Testis (tissue), 3 donors: ENCODE measurements around the gene FAM25A. TPM values are rescaled to one million over a fixed set of nuclear protein-coding genes. Genes with fewer than 3 reads are reported as not detected.
"Not testable (repeated sequence)": the region's sequence is repeated elsewhere in the genome, so short reads cannot be mapped to it uniquely, and the experiment has no call there.

Experiments
- DNase-seq: peaks from one replicate; pipeline ENCODE4 v3.0.0-alpha.2; 2019
- H3K27ac ChIP-seq, 2 donors: fragments of 200-600 bp; sonication (generic); one replicate each; pipeline ENCODE4 v1.5.1; 2019
- H3K27me3 ChIP-seq: fragments of 200-600 bp; sonication (generic); one replicate; pipeline ENCODE4 v1.5.1; 2019
- H3K36me3 ChIP-seq: fragments of 200-600 bp; sonication (generic); one replicate; pipeline ENCODE4 v1.5.1; 2017; ENCODE audit warnings: low read depth; ENCODE audit errors: missing control alignments
- H3K4me1 ChIP-seq: fragments of 200-600 bp; sonication (generic); one replicate; pipeline ENCODE4 v1.5.1; 2019
- H3K4me3 ChIP-seq, 2 donors: fragments of 200-600 bp; sonication (generic); one replicate each; pipeline ENCODE4 v1.5.1; 2017 to 2019
- H3K9me3 ChIP-seq: fragments of 200-600 bp; sonication (generic); one replicate; pipeline ENCODE4 v1.5.1; 2017
- POLR2A ChIP-seq: fragments of 450-650 bp; IDR thresholded peaks from one replicate; pipeline ENCODE4 v1.6.1; 2017; ENCODE audit warnings: antibody characterized with exemption, mild to moderate bottlenecking, moderate library complexity
- WGBS, 2 donors: methylation state at CpG; one replicate each; pipeline ENCODE4 v1.1.5; 2018; 5-methylcytosine and 5-hydroxymethylcytosine counted together
- intact Hi-C: fragments of 100-400 bp; cut with DNase I; formaldehyde crosslinking; loops from one replicate; pipeline ENCODE4 v1.15.1; 2023; ENCODE audit warnings: low total_unique reads
- polyA plus RNA-seq: library from polyadenylated mRNA; stranded (reverse); fragments of 350-450 nt; fragmentation: Illumina TruSeq; extraction: RNeasy Lipid Tissue Mini Kit (QIAGEN cat#74804); gene quantifications from one replicate; pipeline ENCODE4 v1.2.3, GENCODE V29; 2014; ENCODE audit warnings: low read depth, low replicate concordance; ENCODE audit not compliant: insufficient read depth
- total RNA-seq, 2 donors: library from RNA; depleted of rRNA; stranded (reverse); fragments of >200 nt; gene quantifications; one replicate each; pipeline ENCODE4 v1.2.3, GENCODE V29; 2016
- TF ChIP-seq, protein P1 (sequence below), 3 experiments: fragments of 450-650 bp in 2 of 3; fragments of 200-600 bp in 1 of 3; sonication (generic) in 1 of 3; IDR thresholded peaks; one replicate each; pipeline ENCODE4 v1.5.1; 2016 to 2019; ENCODE audit warnings: antibody characterized with exemption in 3 of 3, mild to moderate bottlenecking in 2 of 3, moderate library complexity in 1 of 3

FAM25A gene
- total and polyA plus RNA-seq, 3 donors from 2014 or later = not detected

DNA sequence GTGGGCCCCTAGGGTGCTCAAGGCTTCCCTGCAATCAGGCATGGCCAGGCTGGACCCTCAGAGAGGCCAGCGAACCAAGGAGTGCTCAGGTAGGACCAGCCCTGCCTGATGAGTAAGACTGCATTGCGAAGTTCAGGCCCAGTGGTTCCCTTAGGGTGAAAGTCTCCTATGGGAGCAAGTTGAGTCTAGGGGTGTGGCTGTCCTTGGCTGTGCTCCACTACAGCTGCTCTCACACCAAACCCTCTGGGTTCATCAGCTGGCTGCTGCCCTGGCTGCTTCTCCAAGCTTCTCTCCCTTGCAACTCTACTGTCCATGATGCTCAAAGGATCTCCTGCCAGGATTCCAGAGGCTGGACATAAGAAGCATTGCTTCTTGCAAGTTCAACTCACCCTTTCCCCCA lies 18.7 kb downstream of the FAM25A start:
- intact Hi-C loops = no loop called here
- TF ChIP-seq POLR2A = no peak
- TF ChIP-seq, protein P1, sequence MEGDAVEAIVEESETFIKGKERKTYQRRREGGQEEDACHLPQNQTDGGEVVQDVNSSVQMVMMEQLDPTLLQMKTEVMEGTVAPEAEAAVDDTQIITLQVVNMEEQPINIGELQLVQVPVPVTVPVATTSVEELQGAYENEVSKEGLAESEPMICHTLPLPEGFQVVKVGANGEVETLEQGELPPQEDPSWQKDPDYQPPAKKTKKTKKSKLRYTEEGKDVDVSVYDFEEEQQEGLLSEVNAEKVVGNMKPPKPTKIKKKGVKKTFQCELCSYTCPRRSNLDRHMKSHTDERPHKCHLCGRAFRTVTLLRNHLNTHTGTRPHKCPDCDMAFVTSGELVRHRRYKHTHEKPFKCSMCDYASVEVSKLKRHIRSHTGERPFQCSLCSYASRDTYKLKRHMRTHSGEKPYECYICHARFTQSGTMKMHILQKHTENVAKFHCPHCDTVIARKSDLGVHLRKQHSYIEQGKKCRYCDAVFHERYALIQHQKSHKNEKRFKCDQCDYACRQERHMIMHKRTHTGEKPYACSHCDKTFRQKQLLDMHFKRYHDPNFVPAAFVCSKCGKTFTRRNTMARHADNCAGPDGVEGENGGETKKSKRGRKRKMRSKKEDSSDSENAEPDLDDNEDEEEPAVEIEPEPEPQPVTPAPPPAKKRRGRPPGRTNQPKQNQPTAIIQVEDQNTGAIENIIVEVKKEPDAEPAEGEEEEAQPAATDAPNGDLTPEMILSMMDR (IDR thresholded peaks at IDR 0.05) = no peak
- H3K27me3 ChIP-seq = no peaks in the 10 kb centered on the region
- no peak overlapping the region for H3K27ac ChIP-seq
- no peaks in the 10 kb centered on the region for H3K36me3 ChIP-seq
- no peaks in the 10 kb centered on the region for H3K9me3 ChIP-seq
- H3K4me3 ChIP-seq = no peak overlapping the region
- 96% methylated on average over 2 of the region's 2 CpGs; no CpG with 5 or more reads in 1 of the 2 donors for WGBS, 2 donors
- H3K4me1 ChIP-seq = no peaks in the 10 kb centered on the region
- no peak for DNase-seq

DNA sequence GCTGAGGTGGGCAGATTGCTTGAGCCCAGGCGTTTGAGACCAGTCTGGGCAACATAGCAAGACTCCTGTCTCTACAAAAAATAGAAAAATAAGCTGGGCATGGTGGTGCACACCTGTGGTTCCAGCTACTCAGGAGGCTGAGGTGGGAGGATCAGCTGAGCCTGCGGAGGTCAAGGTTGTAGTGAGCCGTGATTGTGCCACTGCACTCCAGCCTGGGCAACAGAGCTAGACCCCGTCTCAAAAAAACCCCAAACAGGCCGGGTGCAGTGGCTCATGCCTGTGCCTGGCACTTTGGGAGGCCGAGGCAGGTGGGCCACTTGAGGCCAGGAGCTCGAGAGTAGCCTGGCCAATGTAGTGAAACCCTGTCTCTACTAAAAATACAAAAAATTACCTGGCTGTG lies 23.5 kb downstream of the FAM25A start:
- DNase-seq, H3K9me3 ChIP-seq, H3K4me1 ChIP-seq, intact Hi-C loops, H3K27ac ChIP-seq, H3K36me3 ChIP-seq, H3K4me3 ChIP-seq, H3K27me3 ChIP-seq: not testable (repeated sequence)
- 83 to 88% methylated on average over 7 of the region's 7 CpGs for WGBS, 2 donors

GRCh38 chr10:87045434-87045938 lies 25.4 kb downstream of the FAM25A start:
- H3K36me3 ChIP-seq = no peaks in the 10 kb centered on the region
- no peak for DNase-seq
- no peaks in the 10 kb centered on the region for H3K9me3 ChIP-seq
- 97% methylated on average over 6 of the region's 6 CpGs for WGBS, 2 donors
- TF ChIP-seq, protein P1 (IDR thresholded peaks at IDR 0.05) = no peak
- TF ChIP-seq POLR2A = no peak
- H3K27ac ChIP-seq = no peak overlapping the region
- no peaks in the 10 kb centered on the region for H3K4me1 ChIP-seq
- no peak overlapping the region for H3K4me3 ChIP-seq
- H3K27me3 ChIP-seq = no peaks in the 10 kb centered on the region
- intact Hi-C loops = no loop called here

DNA sequence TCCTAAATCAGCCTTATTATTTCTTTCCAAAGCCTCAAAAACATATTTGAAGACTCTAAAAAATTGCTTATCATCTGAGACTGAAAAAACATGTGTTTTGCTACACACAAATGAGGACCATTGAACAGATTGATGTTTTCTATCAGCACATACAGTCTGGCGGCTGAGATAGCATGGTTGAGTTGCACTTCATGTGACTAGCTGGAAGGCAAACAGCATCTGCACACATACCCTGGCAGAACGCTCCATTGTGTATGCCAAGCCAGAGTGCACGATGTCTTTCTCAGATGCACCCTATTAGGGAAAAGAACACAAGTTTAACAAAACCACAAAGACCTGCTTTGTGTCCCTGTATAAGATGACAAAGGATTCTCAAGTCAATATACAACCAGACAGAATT lies 33.0 kb downstream of the FAM25A start:
- Histone ChIP-seq H3K4me1 (peaks cover 3% of the 10 kb centered on the region), H3K27ac (peak overlapping the region in 1 of 2 donors; percentile 33), H3K27me3 (no peaks in the 10 kb centered on the region), H3K4me3 (no peak overlapping the region), H3K9me3 (no peaks in the 10 kb centered on the region), H3K36me3 (no peaks in the 10 kb centered on the region)
- TF ChIP-seq, protein P1 (IDR thresholded peaks at IDR 0.05) = no peak
- TF ChIP-seq POLR2A = no peak
- intact Hi-C loops = no loop called here
- 59 to 60% methylated on average over 3 of the region's 3 CpGs for WGBS, 2 donors
- DNase-seq = peak; percentile 66

GRCh38 chr10:87053577-87054181 lies 33.6 kb downstream of the FAM25A start:
- H3K4me1 ChIP-seq = peaks cover 3% of the 10 kb centered on the region
- H3K36me3 ChIP-seq = no peaks in the 10 kb centered on the region
- intact Hi-C loops = no loop called here
- no peak overlapping the region for H3K4me3 ChIP-seq
- no peak for TF ChIP-seq POLR2A
- TF ChIP-seq, protein P1 (IDR thresholded peaks at IDR 0.05) = no peak
- H3K27ac ChIP-seq = peak overlapping the region in 1 of 2 donors; percentile 10
- no peak for DNase-seq
- H3K9me3 ChIP-seq = no peaks in the 10 kb centered on the region
- 74 to 78% methylated on average over 7 of the region's 7 CpGs for WGBS, 2 donors
- H3K27me3 ChIP-seq = no peaks in the 10 kb centered on the region
